ENCODE data around the gene HOOK1. TPM values are rescaled to one million over a fixed set of nuclear protein-coding genes. Genes with fewer than 3 reads are reported as not detected.

The HOOK1 gene
- total RNA-seq, 1 donor from 2014 or later = not detected

GRCh38 chr1:59866462-59866861 lies 51.7 kb downstream of the HOOK1 start:
- no peaks in the 10 kb centered on the region for H3K36me3 ChIP-seq
- no peaks in the 10 kb centered on the region for H3K9me3 ChIP-seq
- no peaks in the 10 kb centered on the region for H3K27me3 ChIP-seq
- intact Hi-C loops (cut with DNase I) = no loop called here
- H3K4me3 ChIP-seq = no peak overlapping the region
- H3K4me1 ChIP-seq = no peaks in the 10 kb centered on the region
- no peak for DNase-seq (ENCODE audit: low spot score in 2 of 2)
- TF ChIP-seq CTCF (IDR thresholded peaks at IDR 0.05) = no peak
- no peak overlapping the region for H3K27ac ChIP-seq

GRCh38 chr1:59871746-59872145 lies 57.0 kb downstream of the HOOK1 start:
- TF ChIP-seq CTCF (IDR thresholded peaks at IDR 0.05) = no peak
- no peak overlapping the region for H3K27ac ChIP-seq
- no peaks in the 10 kb centered on the region for H3K36me3 ChIP-seq
- intact Hi-C loops (cut with DNase I) = no loop called here
- peaks cover 0 to 8% of the 10 kb centered on the region in 2 donors for H3K9me3 ChIP-seq
- H3K4me1 ChIP-seq = no peaks in the 10 kb centered on the region
- H3K27me3 ChIP-seq = no peaks in the 10 kb centered on the region
- H3K4me3 ChIP-seq = no peak overlapping the region
- no peak for DNase-seq (ENCODE audit: low spot score in 2 of 2)

GRCh38 chr1:59877108-59877682 lies 62.4 kb downstream of the HOOK1 start:
- Histone ChIP-seq H3K36me3 (no peaks in the 10 kb centered on the region), H3K9me3 (peaks cover 0 to 19% of the 10 kb centered on the region in 2 donors), H3K27me3 (no peaks in the 10 kb centered on the region), H3K4me1 (no peaks in the 10 kb centered on the region), H3K27ac (no peak overlapping the region), H3K4me3 (no peak overlapping the region)
- TF ChIP-seq CTCF (IDR thresholded peaks at IDR 0.05) = no peak
- intact Hi-C loops (cut with DNase I) = no loop called here
- no peak for DNase-seq (ENCODE audit: low spot score in 2 of 2)

- Histone ChIP-seq H3K27ac (no peak overlapping the region), H3K9me3 (peaks cover 0 to 19% of the 10 kb centered on the region in 2 donors), H3K4me1 (no peaks in the 10 kb centered on the region), H3K27me3 (no peaks in the 10 kb centered on the region), H3K4me3 (no peak overlapping the region), H3K36me3 (no peaks in the 10 kb centered on the region)
- intact Hi-C loops (cut with DNase I) = loop anchor here (2.0 kb wide), 1 partner anchor 68 kb away; no protein-coding TSS in a partner anchor
- DNase-seq (ENCODE audit: low spot score in 2 of 2) = no peak
- TF ChIP-seq CTCF (IDR thresholded peaks at IDR 0.05) = no peak
Measured at GRCh38 chr1:59878370-59878769, 63.6 kb downstream of the HOOK1 start.

GRCh38 chr1:59879574-59879973 lies 64.8 kb downstream of the HOOK1 start:
- no peaks in the 10 kb centered on the region for H3K27me3 ChIP-seq
- no peak for DNase-seq (ENCODE audit: low spot score in 2 of 2)
- H3K4me3 ChIP-seq = no peak overlapping the region
- peak in 1 of 3 experiments; percentile 41 for TF ChIP-seq CTCF (IDR thresholded peaks at IDR 0.05)
- H3K4me1 ChIP-seq = no peaks in the 10 kb centered on the region
- H3K27ac ChIP-seq = no peak overlapping the region
- intact Hi-C loops (cut with DNase I) = loop anchor here (2.0 kb wide), 1 partner anchor 67 kb away; no protein-coding TSS in a partner anchor
- peaks cover 0 to 19% of the 10 kb centered on the region in 2 donors for H3K9me3 ChIP-seq
- no peaks in the 10 kb centered on the region for H3K36me3 ChIP-seq

All from ascending aorta (tissue), 2 donors.